Measurements from ENCODE around the gene TCTN1. TPM values are rescaled to one million over a fixed set of nuclear protein-coding genes. Genes with fewer than 3 reads are reported as not detected.

The TCTN1 gene
- total and polyA plus RNA-seq, 2 donors (not counting 3 experiments of a cell fraction or from before 2014, with no cell fraction given): 21.1 to 23.3 TPM

DNA sequence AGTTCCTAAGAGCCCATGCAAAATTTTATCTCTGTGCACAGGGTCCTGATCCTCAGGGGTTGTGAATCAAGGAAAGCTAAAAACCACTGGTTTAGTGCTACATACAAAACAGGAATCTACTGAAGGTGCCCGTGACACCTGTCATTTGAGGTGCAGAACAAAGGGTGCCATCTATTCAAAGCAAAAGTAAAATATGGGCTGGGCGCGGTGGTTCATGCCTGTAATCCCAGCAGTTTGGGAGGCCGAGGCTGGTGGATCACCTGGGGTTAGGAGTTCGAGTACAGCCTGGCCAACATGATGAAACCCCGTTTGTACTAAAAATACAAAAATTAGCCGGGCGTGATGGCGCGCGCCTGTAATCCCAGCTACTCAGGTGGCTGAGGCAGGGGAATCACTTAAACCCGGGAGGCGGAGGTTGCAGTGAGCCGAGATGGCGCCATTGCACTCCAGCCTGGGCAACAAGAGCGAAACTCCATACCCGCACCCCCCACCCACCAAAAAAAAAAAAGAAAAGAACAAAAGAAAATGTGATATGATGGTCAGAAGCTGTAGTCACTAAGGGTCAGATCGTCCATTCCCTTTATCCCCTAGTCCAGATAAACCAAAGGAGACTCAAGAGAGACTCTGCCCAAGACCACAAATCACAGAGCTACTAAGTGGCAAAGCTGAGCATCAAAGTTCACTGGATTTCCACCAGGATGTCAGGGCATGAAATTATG, 34.2 kb upstream of the TCTN1 start:
- no peak overlapping the region for H2AFZ ChIP-seq (ENCODE audit: low read depth, low read length)
- POLR2A ChIA-PET: interaction anchor here (0.6 to 0.8 kb wide), 2 partner anchors 15 to 38 kb away, joined by 3 to 6 read pairs; no protein-coding TSS in a partner anchor
- DNase-seq (ENCODE audit: low read depth, low spot score) (no peak), FAIRE-seq (no peak)
- H3K9me3 ChIP-seq (replicated peaks; ENCODE audit: control insufficient read depth, insufficient read depth, low read length): no peaks in the 10 kb centered on the region
- H3K4me3 ChIP-seq (replicated peaks in 1 of 3; ENCODE audit: insufficient read depth in 1 of 3, low read depth in 1 of 3, low read length in 3 of 3): no peak overlapping the region
- H3K9me1 ChIP-seq (replicated peaks; ENCODE audit: control insufficient read depth, extremely low read depth, insufficient read depth, low read length): no peaks in the 10 kb centered on the region
- no peaks in the 10 kb centered on the region for H4K20me1 ChIP-seq (replicated peaks; ENCODE audit: control insufficient read depth, extremely low read depth, insufficient read depth, low read length)
- no peak overlapping the region for H3K9ac ChIP-seq (replicated peaks; ENCODE audit: extremely low read depth, insufficient read depth, low read length)
- peaks cover 78% of the 10 kb centered on the region for H3K79me2 ChIP-seq (ENCODE audit: control insufficient read depth, insufficient read depth, low read length)
- H3K27me3 ChIP-seq (ENCODE audit: control insufficient read depth in 2 of 2, insufficient read depth in 2 of 2, low read length in 2 of 2): no peaks in the 10 kb centered on the region
- TF ChIP-seq GATA2 (IDR thresholded peaks at IDR 0.05; ENCODE audit: insufficient read depth, insufficient read length, low read depth, low read length) (no peak), EZH2 (IDR thresholded peaks at IDR 0.05; ENCODE audit: borderline replicate concordance, low read depth, low read length, severe bottlenecking) (no peak), FOS (IDR thresholded peaks at IDR 0.05; ENCODE audit: borderline replicate concordance, insufficient read depth, low read length) (no peak), POLR2AphosphoS5 (IDR thresholded peaks at IDR 0.05; ENCODE audit: insufficient read depth, low read depth, low read length) (no peak), POLR2A (IDR thresholded peaks at IDR 0.05; ENCODE audit: low read depth, low read length) (no peak), JUN (IDR thresholded peaks at IDR 0.05; ENCODE audit: borderline replicate concordance, insufficient read depth, insufficient read length, low read depth) (no peak), MYC (IDR thresholded peaks at IDR 0.05; ENCODE audit: low read depth, low read length) (no peak)
- TF ChIP-seq, protein P1, sequence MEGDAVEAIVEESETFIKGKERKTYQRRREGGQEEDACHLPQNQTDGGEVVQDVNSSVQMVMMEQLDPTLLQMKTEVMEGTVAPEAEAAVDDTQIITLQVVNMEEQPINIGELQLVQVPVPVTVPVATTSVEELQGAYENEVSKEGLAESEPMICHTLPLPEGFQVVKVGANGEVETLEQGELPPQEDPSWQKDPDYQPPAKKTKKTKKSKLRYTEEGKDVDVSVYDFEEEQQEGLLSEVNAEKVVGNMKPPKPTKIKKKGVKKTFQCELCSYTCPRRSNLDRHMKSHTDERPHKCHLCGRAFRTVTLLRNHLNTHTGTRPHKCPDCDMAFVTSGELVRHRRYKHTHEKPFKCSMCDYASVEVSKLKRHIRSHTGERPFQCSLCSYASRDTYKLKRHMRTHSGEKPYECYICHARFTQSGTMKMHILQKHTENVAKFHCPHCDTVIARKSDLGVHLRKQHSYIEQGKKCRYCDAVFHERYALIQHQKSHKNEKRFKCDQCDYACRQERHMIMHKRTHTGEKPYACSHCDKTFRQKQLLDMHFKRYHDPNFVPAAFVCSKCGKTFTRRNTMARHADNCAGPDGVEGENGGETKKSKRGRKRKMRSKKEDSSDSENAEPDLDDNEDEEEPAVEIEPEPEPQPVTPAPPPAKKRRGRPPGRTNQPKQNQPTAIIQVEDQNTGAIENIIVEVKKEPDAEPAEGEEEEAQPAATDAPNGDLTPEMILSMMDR (IDR thresholded peaks at IDR 0.05; ENCODE audit: extremely low read depth in 1 of 2, insufficient read depth in 1 of 2, low read depth in 1 of 2, low read length in 2 of 2): no peak
- TF ChIP-seq, protein P2, sequence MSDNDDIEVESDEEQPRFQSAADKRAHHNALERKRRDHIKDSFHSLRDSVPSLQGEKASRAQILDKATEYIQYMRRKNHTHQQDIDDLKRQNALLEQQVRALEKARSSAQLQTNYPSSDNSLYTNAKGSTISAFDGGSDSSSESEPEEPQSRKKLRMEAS (IDR thresholded peaks at IDR 0.05; ENCODE audit: insufficient read depth, insufficient read length): no peak
- H3K36me3 ChIP-seq (ENCODE audit: control insufficient read depth in 2 of 2, extremely low read depth in 1 of 2, insufficient read depth in 2 of 2, low read length in 2 of 2): no peaks in the 10 kb centered on the region
- dilution Hi-C loops (cut with MboI; ENCODE audit: extremely low pct_ligation_motif_present, low sequenced_read_pairs): no loop called here
- CTCF ChIA-PET: interaction anchor here (0.9 to 2.0 kb wide), 3 partner anchors 21 to 53 kb away, joined by 3 to 7 read pairs (median 3); no protein-coding TSS in a partner anchor
- no peak overlapping the region for H3K27ac ChIP-seq (ENCODE audit: insufficient read depth, low read depth, low read length)
- peaks cover 28% of the 10 kb centered on the region for H3K4me1 ChIP-seq (ENCODE audit: control insufficient read depth, extremely low read depth, insufficient read depth, low read length)
- no TSS peak for BruUV-seq (replicated peaks)
- H3K4me2 ChIP-seq (ENCODE audit: insufficient read depth, low read length): no peak overlapping the region
- intact Hi-C loops (cut with micrococcal nuclease): loop anchor here (5.0 kb wide), 1 partner anchor 112 kb away; the partner anchor contains the start of genes FAM216A and GPN3
